ENCODE data around the gene ATP11A.

ATP11A gene

DNA sequence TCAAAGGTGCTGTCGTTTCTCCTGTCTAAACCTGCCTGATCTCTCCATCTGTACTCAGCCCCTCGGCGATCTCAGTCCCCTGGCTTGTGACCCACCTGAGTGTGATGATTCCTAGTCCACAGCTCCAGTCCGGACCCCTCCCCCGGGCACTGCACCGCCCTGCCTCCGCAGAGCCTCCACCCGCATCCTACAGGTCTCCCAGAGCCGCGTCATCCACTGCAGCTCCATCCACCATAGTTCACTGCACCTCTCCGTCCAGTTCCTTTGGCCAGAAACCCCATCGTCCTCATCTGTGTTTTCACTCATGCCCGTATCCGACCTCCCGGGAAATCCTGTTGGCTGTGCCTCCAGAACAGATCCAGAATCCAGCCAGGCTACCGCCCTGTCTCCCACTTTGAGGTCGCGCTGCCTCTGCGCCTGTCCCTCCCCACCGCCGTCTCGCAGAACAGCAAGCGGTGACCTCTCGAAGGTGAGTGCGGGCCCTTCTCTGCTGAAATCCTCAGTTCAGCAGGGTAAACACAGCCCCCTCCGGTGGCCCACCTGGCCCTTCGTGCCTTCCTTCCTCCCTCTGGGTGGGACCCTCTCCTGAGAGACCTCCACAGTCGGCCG, 227.3 kb downstream of the ATP11A start:
- no peak for DNase-seq

GRCh38 chr13:112917737-112918136, 227.9 kb downstream of the ATP11A start:
- DNase-seq, result no peak

DNA sequence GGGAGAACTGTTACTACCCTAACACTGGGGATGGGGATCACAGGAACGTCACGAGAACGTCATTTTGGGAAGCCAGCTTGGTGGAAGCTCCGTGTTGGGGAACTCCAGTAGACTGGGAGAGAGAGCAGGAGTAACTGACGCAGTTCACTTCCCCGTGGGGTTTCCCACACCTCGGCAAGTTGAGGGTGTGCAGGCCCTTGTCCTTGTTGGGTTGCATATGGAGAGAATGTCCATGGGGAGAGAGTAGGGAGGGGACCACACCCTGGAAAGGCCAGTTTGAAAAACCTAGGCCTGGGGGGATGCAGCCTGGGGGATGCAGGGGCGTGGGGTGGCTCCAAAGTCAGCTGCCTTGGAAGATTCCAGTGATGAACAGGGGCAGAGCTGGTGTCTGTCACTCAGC, 228.4 kb downstream of the ATP11A start:
- no peak for DNase-seq

- DNase-seq, result no peak
These were observed 228.9 kb downstream of the ATP11A start for GRCh38 chr13:112918746-112919145.

GRCh38 chr13:112923962-112924361, 234.1 kb downstream of the ATP11A start:
- DNase-seq, result no peak

- DNase-seq, result no peak
These were observed 234.5 kb downstream of the ATP11A start for GRCh38 chr13:112924365-112924764.

- no peak for DNase-seq
These were observed 236.2 kb downstream of the ATP11A start for GRCh38 chr13:112926003-112926402.

- DNase-seq, result no peak
These were observed 237.2 kb downstream of the ATP11A start for GRCh38 chr13:112926993-112927392.

DNA sequence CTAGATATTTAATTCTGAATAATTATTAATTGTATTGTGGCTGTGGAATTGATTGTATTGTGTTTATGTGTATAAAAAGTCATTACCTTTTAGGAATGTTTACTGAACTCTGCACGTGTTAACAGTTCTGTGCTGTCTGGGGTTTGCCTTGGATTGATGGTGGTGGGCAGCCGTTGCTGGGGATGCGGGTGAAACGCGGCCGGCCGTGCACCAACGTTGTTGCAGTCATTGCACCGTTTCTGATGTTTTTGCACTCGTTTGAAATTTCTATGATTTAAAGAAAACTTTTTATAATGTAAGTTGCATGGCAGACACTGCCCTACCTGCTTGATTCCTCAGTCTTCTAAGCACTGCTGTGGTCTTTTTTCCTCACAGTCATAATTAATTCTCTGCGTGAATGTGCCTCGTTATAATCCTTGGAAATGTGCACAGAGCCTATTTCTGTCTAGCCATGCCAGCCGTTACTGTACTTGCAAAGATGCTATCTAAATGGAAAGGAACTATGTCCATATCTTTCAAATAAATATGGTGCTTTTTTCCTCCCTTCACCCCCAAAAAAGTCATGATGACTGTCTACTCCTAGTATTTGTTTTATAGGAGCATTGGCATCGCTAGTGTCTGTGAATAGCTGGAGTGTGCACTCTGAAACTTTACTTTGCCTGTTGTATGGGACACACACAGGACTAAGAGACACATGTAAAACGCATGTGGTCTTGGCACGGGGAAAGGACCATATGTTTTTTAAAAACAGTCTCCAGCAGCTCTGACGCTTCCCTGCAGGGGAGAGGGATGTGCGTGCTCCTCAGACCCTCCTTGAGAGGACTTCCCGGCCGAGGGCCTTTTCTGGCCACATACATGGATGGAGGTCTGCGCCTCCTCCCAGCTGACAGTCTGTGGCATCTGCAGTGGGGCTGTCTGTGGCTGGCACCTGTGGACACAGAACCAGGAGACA, 238.5 kb downstream of the ATP11A start:
- DNase-seq, result no peak

- no peak for DNase-seq
These were observed 239.3 kb downstream of the ATP11A start for GRCh38 chr13:112928972-112929782.

DNA sequence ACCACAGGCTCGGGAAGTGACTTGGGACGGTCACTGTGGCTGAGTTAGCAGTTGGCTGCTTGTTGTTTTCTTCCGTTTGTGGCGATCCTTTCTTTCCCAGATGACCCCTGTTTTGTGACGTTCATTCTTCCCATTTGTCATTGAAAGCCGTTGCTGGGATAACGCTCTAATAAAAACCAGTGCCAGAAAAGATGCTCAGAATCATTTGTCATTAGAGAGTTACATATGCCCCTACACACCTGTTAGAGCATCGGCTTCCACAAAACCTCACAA, 239.9 kb downstream of the ATP11A start:
- no peak for DNase-seq

GRCh38 chr13:112930192-112930591, 240.4 kb downstream of the ATP11A start:
- no peak for DNase-seq

- no peak for DNase-seq
These were observed 241.4 kb downstream of the ATP11A start for GRCh38 chr13:112931028-112931934.

DNA sequence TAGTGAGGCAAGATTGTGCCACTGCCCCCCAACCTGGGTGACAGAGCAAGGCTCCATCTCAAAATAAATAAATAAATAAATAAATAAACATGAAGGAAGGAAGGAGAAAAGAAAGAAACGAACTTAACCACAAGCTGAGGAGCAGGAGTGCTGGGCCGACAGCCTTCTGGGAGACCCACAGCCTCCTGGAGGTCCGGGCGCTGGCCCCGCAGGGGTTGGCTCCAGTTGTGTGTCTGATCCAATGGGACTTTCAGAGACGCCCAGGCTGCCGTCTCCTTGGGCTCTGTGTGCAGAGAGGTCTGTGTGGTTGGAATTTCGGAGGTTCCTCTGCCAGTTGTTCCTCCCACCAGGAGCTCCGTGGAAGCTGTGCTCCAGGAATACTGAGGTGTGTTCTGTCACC, 243.1 kb downstream of the ATP11A start:
- no peak for DNase-seq

DNA sequence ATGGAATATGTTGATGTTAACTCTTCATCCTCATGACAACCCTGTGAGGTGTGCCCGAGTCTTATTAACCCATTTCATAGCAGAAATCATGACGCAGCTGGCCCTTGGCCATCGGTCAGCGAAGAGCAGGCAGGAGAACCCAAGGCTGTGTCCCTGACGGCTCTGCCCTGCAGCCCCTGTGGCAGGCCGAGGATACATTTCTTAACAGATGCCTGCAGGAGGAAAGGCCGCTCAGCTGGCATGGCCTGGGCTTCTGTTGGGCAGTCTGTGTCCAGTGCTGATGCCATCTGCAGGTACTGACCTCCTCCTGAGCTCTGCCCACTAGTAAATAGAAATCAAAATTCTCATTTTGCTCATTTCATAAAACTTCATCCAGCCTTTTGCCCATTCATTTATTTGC, 243.8 kb downstream of the ATP11A start:
- DNase-seq, result no peak

DNA sequence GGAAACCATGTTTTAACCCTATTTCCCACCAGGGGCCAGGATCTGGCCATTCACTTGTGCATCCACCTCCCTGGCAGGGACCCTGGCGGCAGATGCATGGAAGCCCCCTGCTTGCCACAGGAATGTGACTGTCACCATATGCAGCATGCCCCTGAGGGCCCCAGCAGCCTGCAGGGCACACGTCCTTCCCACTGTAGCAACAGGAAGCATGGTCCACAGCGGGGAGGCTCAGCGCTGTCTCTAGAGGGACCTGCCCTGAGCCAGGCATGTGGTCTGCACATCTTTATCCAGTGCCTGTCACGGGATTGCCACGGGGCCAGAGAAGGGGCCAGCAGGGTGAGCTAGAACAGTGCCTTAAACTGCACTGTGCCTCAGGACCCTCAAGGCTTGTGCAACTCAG, 244.2 kb downstream of the ATP11A start:
- DNase-seq, result no peak

All from midbrain (tissue), 1 donor.